ENCODE results near the gene PTGS1.
"Not testable (repeated sequence)": the region's sequence is repeated elsewhere in the genome, so short reads cannot be mapped to it uniquely, and the experiment has no call there.

Gene PTGS1

GRCh38 chr9:122398371-122398924 lies 27.6 kb downstream of the PTGS1 start:
- Mint-ChIP-seq H3K4me1 (peaks cover 6% of the 10 kb centered on the region), H3K36me3 (no peaks in the 10 kb centered on the region), H3K9me3 (no peaks in the 10 kb centered on the region), H3K27ac (no peak overlapping the region), H3K4me3 (no peak overlapping the region), H3K27me3 (peaks cover 2% of the 10 kb centered on the region)

- Mint-ChIP-seq H3K27me3 (no peaks in the 10 kb centered on the region), H3K27ac (no peak overlapping the region), H3K9me3 (no peaks in the 10 kb centered on the region), H3K36me3 (no peaks in the 10 kb centered on the region), H3K4me1 (peaks cover 6% of the 10 kb centered on the region), H3K4me3 (no peak overlapping the region)
These were observed 31.1 kb downstream of the PTGS1 start for GRCh38 chr9:122401896-122402295.

GRCh38 chr9:122402403-122402871 lies 31.6 kb downstream of the PTGS1 start:
- no peaks in the 10 kb centered on the region for H3K36me3 Mint-ChIP-seq
- H3K27ac Mint-ChIP-seq: peak overlapping the region; percentile 90
- no peaks in the 10 kb centered on the region for H3K27me3 Mint-ChIP-seq
- no peaks in the 10 kb centered on the region for H3K9me3 Mint-ChIP-seq
- peaks cover 6% of the 10 kb centered on the region for H3K4me1 Mint-ChIP-seq
- no peak overlapping the region for H3K4me3 Mint-ChIP-seq

GRCh38 chr9:122402874-122403273 lies 32.0 kb downstream of the PTGS1 start:
- peak overlapping the region; percentile 90 for H3K27ac Mint-ChIP-seq
- no peaks in the 10 kb centered on the region for H3K27me3 Mint-ChIP-seq
- no peaks in the 10 kb centered on the region for H3K36me3 Mint-ChIP-seq
- no peaks in the 10 kb centered on the region for H3K9me3 Mint-ChIP-seq
- peaks cover 6% of the 10 kb centered on the region for H3K4me1 Mint-ChIP-seq
- no peak overlapping the region for H3K4me3 Mint-ChIP-seq

GRCh38 chr9:122403381-122404000 lies 32.7 kb downstream of the PTGS1 start:
- Mint-ChIP-seq H3K4me3 (no peak overlapping the region), H3K27me3 (no peaks in the 10 kb centered on the region), H3K36me3 (no peaks in the 10 kb centered on the region), H3K4me1 (peaks cover 6% of the 10 kb centered on the region), H3K9me3 (no peaks in the 10 kb centered on the region), H3K27ac (no peak overlapping the region)

- H3K4me3 Mint-ChIP-seq, H3K36me3 Mint-ChIP-seq, H3K9me3 Mint-ChIP-seq, H3K27me3 Mint-ChIP-seq, H3K27ac Mint-ChIP-seq, H3K4me1 Mint-ChIP-seq: not testable (repeated sequence)
These were observed 34.7 kb downstream of the PTGS1 start for GRCh38 chr9:122405304-122406069.

GRCh38 chr9:122406070-122406890 lies 35.5 kb downstream of the PTGS1 start:
- H3K27ac Mint-ChIP-seq: no peak overlapping the region
- H3K27me3 Mint-ChIP-seq: no peaks in the 10 kb centered on the region
- no peaks in the 10 kb centered on the region for H3K36me3 Mint-ChIP-seq
- peaks cover 6% of the 10 kb centered on the region for H3K4me1 Mint-ChIP-seq
- no peaks in the 10 kb centered on the region for H3K9me3 Mint-ChIP-seq
- peak overlapping the region; percentile 4 for H3K4me3 Mint-ChIP-seq

GRCh38 chr9:122414108-122414507 lies 43.3 kb downstream of the PTGS1 start:
- not testable (repeated sequence) for H3K9me3 Mint-ChIP-seq, H3K36me3 Mint-ChIP-seq, H3K27ac Mint-ChIP-seq, H3K4me1 Mint-ChIP-seq, H3K4me3 Mint-ChIP-seq
- peaks cover 13% of the 10 kb centered on the region for H3K27me3 Mint-ChIP-seq

GRCh38 chr9:122418016-122418415 lies 47.2 kb downstream of the PTGS1 start:
- peaks cover 29% of the 10 kb centered on the region for H3K27me3 Mint-ChIP-seq
- H3K27ac Mint-ChIP-seq: no peak overlapping the region
- no peaks in the 10 kb centered on the region for H3K4me1 Mint-ChIP-seq
- H3K36me3 Mint-ChIP-seq: peaks cover 7% of the 10 kb centered on the region
- no peak overlapping the region for H3K4me3 Mint-ChIP-seq
- H3K9me3 Mint-ChIP-seq: peaks cover 11% of the 10 kb centered on the region

GRCh38 chr9:122420315-122420714 lies 49.5 kb downstream of the PTGS1 start:
- H3K27me3 Mint-ChIP-seq: peaks cover 30% of the 10 kb centered on the region
- H3K4me3 Mint-ChIP-seq: no peak overlapping the region
- H3K4me1 Mint-ChIP-seq: no peaks in the 10 kb centered on the region
- H3K27ac Mint-ChIP-seq: no peak overlapping the region
- peaks cover 11% of the 10 kb centered on the region for H3K9me3 Mint-ChIP-seq
- H3K36me3 Mint-ChIP-seq: peaks cover 7% of the 10 kb centered on the region

- Mint-ChIP-seq H3K36me3 (peaks cover 5% of the 10 kb centered on the region), H3K4me1 (no peaks in the 10 kb centered on the region), H3K9me3 (peaks cover 13% of the 10 kb centered on the region), H3K4me3 (no peak overlapping the region), H3K27me3 (peaks cover 21% of the 10 kb centered on the region), H3K27ac (no peak overlapping the region)
These were observed 54.3 kb downstream of the PTGS1 start for GRCh38 chr9:122425087-122425486.

GRCh38 chr9:122426723-122427122 lies 55.9 kb downstream of the PTGS1 start:
- Mint-ChIP-seq H3K36me3 (peaks cover 5% of the 10 kb centered on the region), H3K27ac (no peak overlapping the region), H3K9me3 (peaks cover 17% of the 10 kb centered on the region), H3K27me3 (peaks cover 19% of the 10 kb centered on the region), H3K4me3 (no peak overlapping the region), H3K4me1 (no peaks in the 10 kb centered on the region)

- no peak overlapping the region for H3K27ac Mint-ChIP-seq
- H3K4me1 Mint-ChIP-seq: no peaks in the 10 kb centered on the region
- no peaks in the 10 kb centered on the region for H3K36me3 Mint-ChIP-seq
- no peaks in the 10 kb centered on the region for H3K9me3 Mint-ChIP-seq
- peaks cover 19% of the 10 kb centered on the region for H3K27me3 Mint-ChIP-seq
- H3K4me3 Mint-ChIP-seq: no peak overlapping the region
These were observed 71.7 kb downstream of the PTGS1 start for GRCh38 chr9:122442568-122442967.

- peaks cover 17% of the 10 kb centered on the region for H3K27me3 Mint-ChIP-seq
- no peaks in the 10 kb centered on the region for H3K4me1 Mint-ChIP-seq
- H3K9me3 Mint-ChIP-seq: no peaks in the 10 kb centered on the region
- H3K36me3 Mint-ChIP-seq: no peaks in the 10 kb centered on the region
- no peak overlapping the region for H3K4me3 Mint-ChIP-seq
- no peak overlapping the region for H3K27ac Mint-ChIP-seq
These were observed 73.4 kb downstream of the PTGS1 start for GRCh38 chr9:122444041-122444733.
